ENCODE results near the gene ARFIP2.

The ARFIP2 gene

GRCh38 chr11:6497069-6497839, 16.1 kb upstream of the ARFIP2 start, which contains the start of gene DNHD1:
DNHD1 (plus strand) TSS chr11:6497280; CDS start chr11:6498216, 936 bp downstream.
- no peaks in the 10 kb centered on the region for H3K9me3 ChIP-seq (ENCODE audit: control insufficient read depth, insufficient read depth, low read length)
- peaks cover 9% of the 10 kb centered on the region; the same call in 1 of the 2 replicates for H3K4me1 ChIP-seq (ENCODE audit: insufficient read depth, low read length)
- H3K9ac ChIP-seq (ENCODE audit: low read depth, low read length): peak within 1 kb of the TSS; percentile 35; the same call in 1 of the 2 replicates
- H3K36me3 ChIP-seq (ENCODE audit: insufficient read depth, low read length): no peaks in the 10 kb centered on the region; the same call in none of the 2 replicates

- Histone ChIP-seq H3K9ac (ENCODE audit: low read depth, low read length) (no peak overlapping the region), H3K36me3 (ENCODE audit: insufficient read depth, low read length) (peaks cover 15% of the 10 kb centered on the region), H3K9me3 (ENCODE audit: control insufficient read depth, insufficient read depth, low read length) (no peaks in the 10 kb centered on the region; the same call in 1 of the 2 replicates), H3K4me1 (ENCODE audit: insufficient read depth, low read length) (no peaks in the 10 kb centered on the region)
These were observed 8.2 kb upstream of the ARFIP2 start for GRCh38 chr11:6489306-6489705.

GRCh38 chr11:6488821-6489220, 7.7 kb upstream of the ARFIP2 start:
- H3K4me1 ChIP-seq (ENCODE audit: insufficient read depth, low read length): no peaks in the 10 kb centered on the region
- H3K9ac ChIP-seq (ENCODE audit: low read depth, low read length): no peak overlapping the region
- H3K9me3 ChIP-seq (ENCODE audit: control insufficient read depth, insufficient read depth, low read length): no peaks in the 10 kb centered on the region; the same call in 1 of the 2 replicates
- H3K36me3 ChIP-seq (ENCODE audit: insufficient read depth, low read length): peaks cover 15% of the 10 kb centered on the region

GRCh38 chr11:6488342-6488741, 7.2 kb upstream of the ARFIP2 start:
- no peaks in the 10 kb centered on the region for H3K4me1 ChIP-seq (ENCODE audit: insufficient read depth, low read length)
- no peaks in the 10 kb centered on the region; the same call in 1 of the 2 replicates for H3K9me3 ChIP-seq (ENCODE audit: control insufficient read depth, insufficient read depth, low read length)
- no peak overlapping the region for H3K9ac ChIP-seq (ENCODE audit: low read depth, low read length)
- peaks cover 18% of the 10 kb centered on the region for H3K36me3 ChIP-seq (ENCODE audit: insufficient read depth, low read length)

- peaks cover 31% of the 10 kb centered on the region for H3K36me3 ChIP-seq (ENCODE audit: insufficient read depth, low read length)
- no peaks in the 10 kb centered on the region; the same call in 1 of the 2 replicates for H3K9me3 ChIP-seq (ENCODE audit: control insufficient read depth, insufficient read depth, low read length)
- H3K9ac ChIP-seq (ENCODE audit: low read depth, low read length): no peak overlapping the region
- H3K4me1 ChIP-seq (ENCODE audit: insufficient read depth, low read length): no peaks in the 10 kb centered on the region
These were observed 5.8 kb upstream of the ARFIP2 start for GRCh38 chr11:6486938-6487337.

- H3K4me1 ChIP-seq (ENCODE audit: insufficient read depth, low read length): no peaks in the 10 kb centered on the region
- no peak overlapping the region for H3K9ac ChIP-seq (ENCODE audit: low read depth, low read length)
- H3K36me3 ChIP-seq (ENCODE audit: insufficient read depth, low read length): peaks cover 31% of the 10 kb centered on the region
These were observed 5.1 kb upstream of the ARFIP2 start for GRCh38 chr11:6486256-6486655.

GRCh38 chr11:6485661-6486060, 4.5 kb upstream of the ARFIP2 start:
- H3K4me1 ChIP-seq (ENCODE audit: insufficient read depth, low read length): no peaks in the 10 kb centered on the region
- H3K36me3 ChIP-seq (ENCODE audit: insufficient read depth, low read length): peaks cover 31% of the 10 kb centered on the region
- no peaks in the 10 kb centered on the region; the same call in 1 of the 2 replicates for H3K9me3 ChIP-seq (ENCODE audit: control insufficient read depth, insufficient read depth, low read length)
- H3K9ac ChIP-seq (ENCODE audit: low read depth, low read length): no peak overlapping the region

More at GRCh38 chr11:6486256-6486655, 5.1 kb upstream of the ARFIP2 start:
- H3K9me3 ChIP-seq (ENCODE audit: control insufficient read depth, insufficient read depth, low read length): no peaks in the 10 kb centered on the region; the same call in 1 of the 2 replicates

- Histone ChIP-seq H3K9ac (ENCODE audit: low read depth, low read length) (no peak overlapping the region), H3K4me1 (ENCODE audit: insufficient read depth, low read length) (no peaks in the 10 kb centered on the region), H3K36me3 (ENCODE audit: insufficient read depth, low read length) (peaks cover 35% of the 10 kb centered on the region), H3K9me3 (ENCODE audit: control insufficient read depth, insufficient read depth, low read length) (no peaks in the 10 kb centered on the region; the same call in 1 of the 2 replicates)
These were observed 1.9 kb upstream of the ARFIP2 start for GRCh38 chr11:6483015-6483414.

- H3K4me1 ChIP-seq (ENCODE audit: insufficient read depth, low read length): no peaks in the 10 kb centered on the region
- no peak overlapping the region; the same call in 1 of the 2 replicates for H3K9ac ChIP-seq (ENCODE audit: low read depth, low read length)
- peaks cover 32% of the 10 kb centered on the region for H3K36me3 ChIP-seq (ENCODE audit: insufficient read depth, low read length)
- H3K9me3 ChIP-seq (ENCODE audit: control insufficient read depth, insufficient read depth, low read length): no peaks in the 10 kb centered on the region
These were observed 1.3 kb upstream of the ARFIP2 start for GRCh38 chr11:6482441-6482840.

- Histone ChIP-seq H3K9ac (ENCODE audit: low read depth, low read length) (peak overlapping the region; percentile 84), H3K36me3 (ENCODE audit: insufficient read depth, low read length) (peaks cover 32% of the 10 kb centered on the region), H3K4me1 (ENCODE audit: insufficient read depth, low read length) (no peaks in the 10 kb centered on the region), H3K9me3 (ENCODE audit: control insufficient read depth, insufficient read depth, low read length) (no peaks in the 10 kb centered on the region)
These were observed 769 bp upstream of the ARFIP2 start for GRCh38 chr11:6481924-6482275.

- peaks cover 27% of the 10 kb centered on the region for H3K36me3 ChIP-seq (ENCODE audit: insufficient read depth, low read length)
- H3K9ac ChIP-seq (ENCODE audit: low read depth, low read length): peak overlapping the region; percentile 84
- 0 out of 2 replicates have a peak, but pooled peaks cover under 1% of the 10 kb centered on the region for H3K4me1 ChIP-seq (ENCODE audit: insufficient read depth, low read length)
- no peaks in the 10 kb centered on the region for H3K9me3 ChIP-seq (ENCODE audit: control insufficient read depth, insufficient read depth, low read length)
These were observed 724 bp downstream of the ARFIP2 start for GRCh38 chr11:6480299-6480914.

- H3K9ac ChIP-seq (ENCODE audit: low read depth, low read length): no peak overlapping the region
- H3K9me3 ChIP-seq (ENCODE audit: control insufficient read depth, insufficient read depth, low read length): no peaks in the 10 kb centered on the region
- peaks cover 9% of the 10 kb centered on the region for H3K36me3 ChIP-seq (ENCODE audit: insufficient read depth, low read length)
- H3K4me1 ChIP-seq (ENCODE audit: insufficient read depth, low read length): peaks cover 14% of the 10 kb centered on the region
These were observed 4.6 kb downstream of the ARFIP2 start for GRCh38 chr11:6476571-6476970.

- Histone ChIP-seq H3K4me1 (ENCODE audit: insufficient read depth, low read length) (peaks cover 14% of the 10 kb centered on the region), H3K9me3 (ENCODE audit: control insufficient read depth, insufficient read depth, low read length) (no peaks in the 10 kb centered on the region), H3K9ac (ENCODE audit: low read depth, low read length) (no peak overlapping the region), H3K36me3 (ENCODE audit: insufficient read depth, low read length) (peaks cover 9% of the 10 kb centered on the region)
These were observed 5.2 kb downstream of the ARFIP2 start for GRCh38 chr11:6475936-6476335.

GRCh38 chr11:6474806-6475500, 6.2 kb downstream of the ARFIP2 start:
- peak overlapping the region; percentile 77; the same call in 1 of the 2 replicates for H3K9ac ChIP-seq (ENCODE audit: low read depth, low read length)
- H3K36me3 ChIP-seq (ENCODE audit: insufficient read depth, low read length): peaks cover 9% of the 10 kb centered on the region
- H3K4me1 ChIP-seq (ENCODE audit: insufficient read depth, low read length): peaks cover 14% of the 10 kb centered on the region
- no peaks in the 10 kb centered on the region for H3K9me3 ChIP-seq (ENCODE audit: control insufficient read depth, insufficient read depth, low read length)

Data from ES-I3 (cell line).